Activated T-cell treated with anti-CD3 and anti-CD28 coated beads for 1 hour (primary cell): ENCODE measurements around the gene MRGPRD.

ENCODE experiments used
- DNase-seq: peaks from one replicate; pipeline ENCODE4 v3.0.0-alpha.2; 2020; ENCODE audit warnings: low read depth

MRGPRD gene

DNA sequence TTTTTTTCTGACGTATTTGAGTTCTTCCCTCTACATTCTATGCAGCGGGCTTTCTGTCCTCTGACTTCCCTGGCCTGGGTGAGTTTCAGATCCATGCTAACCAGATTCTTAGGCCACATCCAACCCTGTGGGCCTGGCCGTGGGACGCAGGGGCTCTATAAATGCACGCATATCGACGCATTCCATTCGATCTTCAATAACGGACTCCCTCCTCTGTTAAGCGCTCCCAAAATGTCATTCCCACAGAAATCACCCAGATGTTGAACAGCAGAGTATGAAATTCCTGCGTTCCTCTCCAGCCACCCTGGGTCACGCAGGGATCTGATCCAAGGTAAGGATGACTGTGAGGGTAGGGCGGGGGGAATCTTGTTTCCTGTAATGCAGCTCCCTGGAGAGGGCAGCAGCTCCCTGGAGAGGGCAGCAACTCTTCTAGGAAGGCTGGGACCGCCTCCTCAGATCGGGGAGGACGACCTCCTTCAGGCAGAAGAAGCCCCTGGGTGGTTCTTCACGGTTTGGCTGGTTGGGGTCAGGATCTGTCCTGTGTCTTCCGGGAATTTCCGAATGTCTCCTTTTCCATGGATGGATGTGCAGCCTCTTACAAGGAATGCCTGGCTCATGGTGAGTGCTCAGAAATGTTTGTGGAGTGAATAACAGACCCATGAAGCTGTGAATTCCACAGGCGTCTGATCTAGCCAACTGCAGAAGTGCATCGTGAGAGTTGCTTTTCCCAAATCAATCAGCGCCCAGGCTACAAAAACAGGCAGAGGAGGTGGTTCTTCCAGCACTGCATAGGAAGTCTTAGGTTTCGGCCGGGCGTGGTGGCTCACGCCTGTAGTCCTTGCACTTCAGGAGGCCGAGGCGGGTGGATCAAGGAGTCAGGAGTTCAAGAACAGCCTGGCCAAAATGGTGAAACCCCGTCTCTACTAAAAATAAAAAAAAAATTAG lies 12.2 kb downstream of the MRGPRD start:
- DNase-seq = no peak

DNA sequence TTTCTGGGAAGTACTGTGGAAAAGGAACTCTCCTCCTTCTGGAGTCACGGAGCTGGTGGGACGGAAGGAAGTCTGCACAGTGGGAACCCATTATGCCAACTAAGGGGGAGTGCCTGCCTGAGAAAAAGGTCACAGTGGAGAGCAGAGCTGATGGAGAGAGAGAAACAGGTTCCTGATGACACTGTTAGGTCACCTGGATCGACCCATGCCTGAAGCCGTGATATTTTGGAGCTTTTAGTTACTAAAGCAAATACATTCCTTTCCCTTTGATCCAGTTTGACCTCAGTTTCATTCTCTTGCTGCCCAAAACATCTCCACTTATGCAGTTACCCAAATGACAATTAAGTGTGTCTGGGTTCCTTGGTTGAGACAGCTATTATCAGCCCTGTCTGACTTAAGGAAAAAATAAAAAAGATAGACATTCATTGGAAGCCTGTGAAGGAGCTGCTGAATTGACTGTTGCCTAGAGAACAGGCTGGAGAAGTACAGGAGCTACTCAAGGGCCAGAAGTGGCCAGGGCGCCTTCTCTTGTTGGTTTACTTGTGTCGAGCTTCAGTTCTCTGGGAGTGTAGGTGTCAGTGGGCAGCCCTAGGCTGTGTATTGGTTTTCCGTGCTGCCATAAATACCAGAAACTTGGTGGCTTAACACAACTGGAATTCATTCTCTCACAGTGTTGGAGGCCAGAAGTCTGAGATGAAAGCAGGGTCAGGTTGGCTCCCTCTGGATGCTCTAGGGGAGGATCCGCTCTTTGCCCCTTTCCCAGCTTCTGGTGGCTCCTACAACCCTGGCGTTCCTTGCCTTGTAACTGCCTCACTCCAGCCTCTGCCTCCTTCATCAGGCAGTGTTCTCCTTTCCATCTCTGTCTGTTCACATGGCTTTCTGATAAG lies 13.6 kb downstream of the MRGPRD start:
- DNase-seq = no peak

DNA sequence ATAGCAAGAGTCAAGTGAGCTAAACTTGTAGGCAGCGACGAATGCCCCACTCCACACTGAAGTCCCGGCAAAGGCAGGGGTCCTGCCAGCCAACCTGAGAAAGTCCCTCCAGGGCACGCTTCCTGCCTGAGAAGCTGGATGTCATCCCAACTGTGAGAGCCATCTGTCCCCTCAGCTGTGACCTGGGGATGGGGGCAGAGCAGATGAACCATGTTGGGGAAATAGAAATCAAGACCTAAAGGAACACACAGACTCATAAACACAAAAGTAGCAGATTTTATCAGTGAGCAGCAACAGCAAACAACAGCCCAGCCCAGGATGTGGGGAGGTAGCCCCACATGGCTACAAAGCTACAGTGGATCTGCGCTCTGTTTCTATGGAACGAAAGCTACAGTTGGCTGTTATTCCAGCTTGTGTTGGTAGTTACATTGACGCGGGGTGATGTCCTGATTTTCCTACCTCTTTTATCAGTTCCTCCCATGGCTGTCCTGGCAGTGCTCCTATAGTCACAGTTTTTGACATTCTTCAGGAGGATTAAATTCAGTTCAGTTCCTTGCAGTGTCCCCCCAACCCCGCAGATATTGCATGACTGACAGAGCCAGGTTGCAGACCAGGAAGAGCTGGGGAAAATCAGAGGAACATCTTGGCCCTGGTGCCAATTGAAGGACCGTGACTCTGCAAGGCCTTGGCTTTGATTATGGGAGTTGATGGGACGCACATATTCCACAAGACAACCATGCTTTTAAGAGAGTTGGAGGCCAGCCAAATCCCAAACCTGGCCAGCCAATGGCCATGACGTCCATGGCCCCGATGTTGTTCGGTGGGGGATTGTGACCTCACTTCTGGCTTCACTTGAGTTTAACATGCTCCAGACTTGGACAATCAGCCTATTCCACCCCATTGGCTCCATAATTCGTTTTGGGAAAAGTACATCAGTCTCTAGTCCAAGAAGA lies 14.6 kb downstream of the MRGPRD start:
- DNase-seq = no peak

DNA sequence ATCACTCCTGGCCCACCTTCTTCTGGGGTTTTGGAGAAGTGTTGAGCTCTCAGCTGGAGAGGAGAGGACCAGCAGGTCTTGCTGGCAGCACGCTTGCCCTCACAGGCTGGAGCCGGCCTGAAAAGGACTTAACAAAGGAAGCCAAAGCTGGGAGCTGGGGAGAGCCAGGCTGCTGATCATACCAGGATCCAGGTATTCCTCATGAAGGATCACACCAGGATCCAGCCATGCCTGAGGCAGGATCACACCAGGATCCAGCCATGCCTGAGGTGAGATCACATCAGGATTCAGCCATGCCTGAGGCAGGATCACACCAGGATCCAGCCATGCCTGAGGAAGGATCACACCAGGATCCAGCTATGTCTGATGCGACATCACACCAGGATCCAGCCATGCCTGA lies 17.0 kb downstream of the MRGPRD start:
- no peak for DNase-seq

DNA sequence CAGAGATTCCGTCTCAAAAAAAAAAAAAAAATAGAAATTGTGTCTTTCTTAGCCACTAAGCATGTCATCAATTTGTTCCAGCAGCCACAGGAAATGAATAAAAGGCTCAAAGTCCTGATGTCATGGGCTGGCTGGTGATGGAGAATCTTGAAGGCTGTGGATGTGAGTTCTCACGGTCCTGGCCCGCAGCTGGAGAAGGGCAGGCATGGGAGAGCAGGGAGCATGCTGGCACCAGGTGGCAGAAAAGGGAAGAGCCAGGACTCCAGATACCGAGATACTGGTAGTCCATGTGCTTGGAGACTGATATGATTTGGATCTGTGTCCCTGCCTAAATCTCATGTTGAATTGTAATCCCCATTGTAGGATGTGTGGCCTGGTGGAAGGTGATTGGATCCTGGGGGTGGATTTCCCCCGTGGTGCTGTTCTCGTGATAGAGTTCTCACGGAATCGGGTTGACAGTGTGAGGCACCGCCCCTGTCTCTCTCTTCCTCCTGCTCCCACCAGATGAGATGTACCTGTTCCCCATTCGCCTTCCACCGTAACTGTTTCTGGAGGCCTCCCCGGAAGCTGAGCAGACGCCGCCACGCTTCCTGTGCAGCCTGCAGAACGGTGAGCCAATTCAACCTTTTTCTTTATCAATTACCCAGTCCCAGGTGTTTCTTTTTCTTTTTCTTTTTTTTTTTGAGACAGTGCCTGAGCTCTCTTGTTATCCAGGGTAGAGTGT lies 18.1 kb downstream of the MRGPRD start:
- no peak for DNase-seq

DNA sequence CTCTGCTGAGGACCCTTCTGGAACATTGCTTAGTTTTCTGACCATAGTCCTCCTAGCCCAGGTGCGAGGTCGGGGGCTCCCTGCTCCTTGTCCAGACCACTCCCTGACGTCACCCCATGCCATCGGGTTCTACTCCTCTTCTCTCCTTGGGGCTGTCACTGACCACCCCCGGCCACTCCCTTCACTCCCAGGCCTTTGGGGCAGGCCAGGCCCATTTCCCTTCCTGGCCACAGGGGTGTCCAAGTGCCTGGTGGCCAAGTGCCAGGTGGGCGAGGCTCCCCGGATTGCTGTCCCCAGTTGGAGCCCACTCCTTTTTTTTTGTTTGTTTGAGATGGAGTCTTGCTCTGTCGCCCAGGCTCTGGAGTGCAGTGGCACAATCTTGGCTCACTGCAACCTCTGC lies 19.5 kb downstream of the MRGPRD start:
- no peak for DNase-seq

DNA sequence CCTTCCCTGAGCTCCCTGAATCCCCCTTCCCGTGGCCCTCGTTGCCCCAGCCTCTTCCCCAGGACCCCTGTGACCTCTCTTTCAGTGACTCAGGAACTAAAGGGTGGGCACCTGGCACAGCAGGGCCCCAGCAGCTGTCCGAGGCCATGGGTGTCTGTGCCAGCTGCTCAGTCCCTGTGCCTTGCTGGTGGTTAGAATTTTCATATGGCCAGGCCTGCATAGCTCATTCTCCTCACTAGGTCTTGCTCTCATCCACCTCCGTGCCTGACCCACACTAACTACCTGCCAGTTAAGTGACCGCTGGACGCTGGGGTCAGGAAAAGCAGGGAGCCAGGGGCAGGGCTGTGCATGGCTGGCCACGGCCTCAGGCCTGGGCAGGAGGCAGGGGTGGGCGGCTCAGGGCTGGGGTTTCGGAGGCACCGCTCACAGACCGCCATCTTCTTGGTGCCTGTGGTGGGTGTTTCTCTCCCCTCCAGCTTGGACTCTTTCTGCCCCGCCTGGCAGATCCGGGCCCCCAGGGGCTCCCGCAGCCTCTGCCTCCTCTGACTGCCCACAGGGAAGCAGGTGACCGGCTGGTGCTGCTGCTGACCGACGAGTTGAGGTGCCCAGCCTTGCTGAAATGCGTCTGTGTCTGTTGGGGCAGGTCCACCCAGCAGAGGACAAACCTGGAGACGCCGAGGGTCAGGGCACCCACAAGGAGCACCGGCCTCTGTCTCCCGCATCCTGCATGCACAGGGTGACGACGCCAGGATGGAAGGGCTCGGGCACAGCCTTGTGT lies 20.3 kb downstream of the MRGPRD start:
- no peak for DNase-seq

DNA sequence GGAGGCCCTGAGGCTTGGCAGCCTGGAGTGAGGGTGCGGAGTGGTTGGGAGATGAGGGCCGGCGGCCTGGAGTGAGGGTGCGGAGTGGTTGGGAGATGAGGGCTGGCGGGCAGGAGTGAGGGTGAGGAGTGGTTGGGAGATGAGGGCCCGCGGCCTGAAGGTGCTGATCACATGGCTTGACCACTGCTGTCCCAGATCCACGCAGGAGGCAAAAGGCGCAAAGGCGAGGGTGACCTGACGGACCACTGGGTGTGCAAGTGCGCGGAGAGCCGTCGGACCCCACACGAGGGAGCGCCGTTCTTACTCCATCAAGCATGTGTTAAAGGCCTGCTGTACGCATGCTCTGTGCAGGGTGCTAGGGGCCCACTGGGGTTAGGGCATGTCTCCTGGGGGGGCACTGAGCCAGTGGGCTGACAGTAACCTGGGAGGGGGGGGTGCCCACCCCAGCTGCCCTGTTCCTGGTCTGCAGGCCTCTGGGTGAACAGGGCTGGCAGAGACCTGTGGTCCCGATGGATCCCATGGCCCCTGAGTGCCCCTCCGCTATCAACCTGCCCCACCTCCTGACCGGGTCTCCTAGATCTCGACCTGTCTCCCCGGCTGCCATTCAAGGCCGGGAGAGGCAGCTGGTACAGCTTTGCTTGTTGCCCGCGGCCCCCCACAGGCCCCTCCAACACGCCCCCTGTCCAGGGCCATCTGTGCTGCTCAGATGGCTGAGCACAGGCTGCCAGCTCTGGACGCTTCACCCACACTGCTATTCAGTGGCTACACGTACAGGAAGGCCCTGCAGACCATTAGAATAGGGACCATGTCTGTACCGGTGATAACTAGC lies 21.1 kb downstream of the MRGPRD start:
- no peak for DNase-seq

DNA sequence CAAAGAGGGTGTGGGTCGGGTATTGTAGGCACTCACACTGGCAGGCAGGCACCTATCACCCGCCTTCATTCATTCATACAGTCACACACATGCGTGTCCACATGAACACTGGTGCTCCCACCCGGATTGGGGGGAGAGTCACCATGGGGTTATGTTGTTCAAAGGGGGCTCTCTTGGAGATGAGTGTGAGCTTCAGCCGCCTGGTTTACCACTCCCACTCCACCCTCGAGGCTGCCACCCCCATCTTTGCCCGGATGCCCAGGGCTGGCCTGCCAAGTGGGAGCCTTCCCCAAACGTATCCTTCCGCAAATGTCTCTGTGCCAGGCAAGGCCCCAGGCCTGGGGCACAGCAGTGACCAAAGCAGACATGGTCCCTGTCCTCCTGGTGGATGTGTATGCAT lies 22.6 kb downstream of the MRGPRD start:
- no peak for DNase-seq

DNA sequence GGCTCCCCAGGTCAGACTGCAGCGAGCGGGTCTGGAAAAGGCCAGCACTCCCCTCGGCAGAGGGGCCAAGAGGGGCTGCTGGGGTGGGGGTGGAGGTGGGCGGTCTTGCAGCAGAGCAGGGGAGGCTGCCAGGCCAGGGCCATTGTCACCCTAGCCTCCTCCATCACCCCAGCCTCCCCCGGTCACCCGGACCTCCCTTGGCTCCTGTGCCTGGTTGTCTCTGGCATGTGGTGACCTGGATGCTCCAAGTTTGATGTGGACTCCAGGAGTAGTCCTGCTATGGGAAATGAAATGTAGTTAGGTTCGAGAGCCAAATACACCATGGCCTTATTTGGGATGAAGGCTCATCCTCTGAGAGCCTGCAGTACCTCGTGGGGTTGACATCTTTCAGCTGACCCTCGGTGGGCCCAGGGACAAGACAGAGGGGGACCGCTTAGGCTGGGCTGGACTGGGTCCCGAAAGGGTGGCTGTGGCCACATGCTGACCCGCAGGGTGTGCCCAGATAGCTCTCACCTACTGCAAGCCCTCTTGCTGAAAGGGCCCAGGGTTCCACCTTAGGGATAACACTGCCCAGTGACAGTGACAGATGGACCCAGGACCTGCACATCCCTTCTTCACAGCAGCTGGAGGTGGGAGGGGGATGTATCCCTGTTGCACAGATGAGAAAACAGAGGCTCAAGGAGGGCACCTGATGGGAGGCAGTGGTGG lies 24.1 kb downstream of the MRGPRD start:
- DNase-seq = no peak

DNA sequence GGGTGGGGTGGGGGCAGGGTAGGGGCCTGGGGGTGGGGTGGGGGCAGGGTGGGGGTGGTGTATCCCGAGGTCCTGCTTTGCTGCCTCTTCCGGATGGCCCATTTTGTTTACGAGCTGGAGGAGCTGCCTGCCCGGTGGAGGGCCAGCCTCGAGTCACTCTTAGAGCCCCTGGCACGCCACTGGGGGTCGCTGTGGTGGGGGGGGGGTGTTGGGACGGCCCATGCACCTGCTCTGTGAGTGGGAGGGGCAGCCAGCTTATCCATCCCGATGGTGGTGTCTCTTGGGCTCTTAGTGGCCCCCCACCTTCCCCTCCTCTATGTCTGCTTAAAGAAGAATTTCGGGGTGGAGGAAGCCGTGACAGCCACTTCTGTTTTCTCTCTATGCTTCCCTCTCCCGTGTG lies 24.6 kb downstream of the MRGPRD start:
- DNase-seq = no peak

DNA sequence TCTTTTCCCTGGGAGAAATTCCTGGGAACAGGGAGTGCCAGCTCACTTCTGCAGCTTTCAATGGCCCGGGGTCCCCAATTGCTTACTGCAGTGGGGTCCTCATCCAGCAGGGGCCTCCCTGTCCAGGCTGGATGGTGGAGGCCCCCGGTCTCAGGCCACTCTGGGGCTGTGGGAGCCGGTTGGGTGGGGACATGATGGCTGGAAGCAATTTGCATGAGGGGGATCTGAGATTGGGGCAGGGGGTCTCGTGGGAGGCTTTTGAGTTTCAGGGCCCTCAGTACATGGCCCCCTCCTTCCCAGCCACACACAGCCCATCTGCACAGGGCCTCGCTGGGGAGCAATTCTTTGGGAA lies 25.2 kb downstream of the MRGPRD start:
- no peak for DNase-seq

DNA sequence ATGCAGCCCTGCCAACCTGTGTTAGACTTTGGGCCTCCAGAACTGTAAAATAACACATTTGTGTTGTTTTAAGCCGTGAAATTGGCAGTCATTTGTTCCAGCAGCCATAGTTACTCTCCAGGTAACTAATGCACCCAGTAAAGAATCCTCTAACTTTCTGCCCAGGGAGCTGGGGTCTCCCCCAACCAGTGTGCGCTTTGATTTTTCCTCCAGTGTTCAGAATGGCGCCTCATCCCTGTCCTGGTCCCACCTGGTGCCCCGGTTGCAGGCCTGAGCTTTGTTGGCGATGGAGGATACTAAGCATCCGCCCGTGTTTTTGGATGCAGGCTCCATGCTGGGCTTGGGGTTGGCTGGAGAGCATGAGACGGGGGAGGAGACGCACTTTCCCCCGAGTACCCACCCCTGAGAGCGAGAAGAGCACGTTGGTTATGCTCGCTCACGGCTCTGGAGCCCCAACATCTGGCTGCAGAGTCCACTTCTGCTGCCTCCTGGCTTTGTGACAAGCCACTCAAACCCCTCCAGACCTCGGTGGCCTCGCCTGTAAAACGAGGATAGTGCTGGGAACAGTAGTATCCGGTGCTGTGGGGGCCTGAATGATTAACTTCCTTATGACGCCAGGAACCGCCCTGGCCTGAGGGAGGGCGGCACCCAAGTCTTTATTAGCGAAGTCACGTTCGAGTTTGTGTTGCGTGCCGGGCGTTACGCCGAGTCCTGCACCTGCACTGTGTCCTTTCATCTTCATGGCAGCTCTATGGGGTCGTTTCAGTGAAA lies 25.8 kb downstream of the MRGPRD start:
- no peak for DNase-seq

DNA sequence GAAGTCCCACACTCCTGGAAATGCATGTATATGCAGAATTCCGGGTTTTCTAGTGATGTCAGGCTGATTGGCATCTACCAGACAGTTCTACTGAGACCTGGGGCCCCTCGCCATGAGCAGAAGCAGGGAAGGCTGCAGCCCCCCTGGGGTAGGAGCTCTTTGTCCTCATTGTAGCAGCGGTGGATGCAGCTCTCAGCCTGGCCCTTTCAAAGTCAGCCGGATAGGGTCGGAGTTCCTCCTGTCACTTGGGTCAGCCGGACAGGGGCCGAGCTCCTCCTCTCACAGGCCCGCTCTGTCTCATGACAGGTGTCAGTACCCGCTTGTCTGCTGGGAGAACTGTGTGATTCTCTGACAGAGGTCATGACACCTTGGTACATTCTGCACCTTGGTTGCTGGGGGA lies 30.0 kb downstream of the MRGPRD start:
- DNase-seq = no peak

DNA sequence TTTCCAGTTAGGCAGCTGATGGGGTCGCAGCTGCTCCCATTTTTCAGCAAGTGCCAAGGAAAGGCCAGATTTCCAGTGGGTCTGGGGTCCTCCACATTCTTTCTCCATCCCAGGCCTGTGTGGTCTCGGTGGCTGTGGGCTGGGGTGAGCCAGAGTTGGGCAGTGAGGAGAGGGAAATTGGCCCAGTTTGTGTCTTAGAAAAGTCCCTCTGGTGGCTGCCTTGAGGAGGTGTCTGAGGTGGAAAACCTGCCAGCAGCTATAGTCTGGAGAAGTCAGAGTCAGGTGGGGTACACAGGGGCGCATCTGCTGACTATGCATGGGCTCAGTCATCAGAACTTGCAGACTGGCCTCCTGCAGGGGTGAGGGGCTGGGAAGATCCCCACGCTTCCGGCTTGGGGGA lies 30.5 kb downstream of the MRGPRD start:
- DNase-seq = no peak

DNA sequence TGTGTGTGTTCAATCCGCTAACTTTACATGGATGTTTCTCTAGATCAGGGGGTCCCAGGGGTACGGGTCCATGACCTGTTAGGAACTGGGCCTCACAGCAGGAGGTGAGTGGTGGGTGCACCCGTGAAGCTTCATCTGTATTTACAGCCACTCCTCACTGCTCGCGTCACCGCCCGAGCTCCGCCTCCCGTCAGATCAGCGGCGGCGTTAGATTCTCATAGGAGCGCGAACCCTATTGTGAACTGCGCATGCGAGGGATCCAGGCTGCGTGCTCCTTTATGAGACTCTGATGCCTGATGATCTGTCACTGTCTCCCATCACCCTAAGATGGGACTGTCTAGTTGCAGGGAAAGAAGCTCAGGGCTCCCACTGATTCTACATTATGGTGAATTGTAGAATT lies 31.9 kb downstream of the MRGPRD start:
- no peak for DNase-seq

DNA sequence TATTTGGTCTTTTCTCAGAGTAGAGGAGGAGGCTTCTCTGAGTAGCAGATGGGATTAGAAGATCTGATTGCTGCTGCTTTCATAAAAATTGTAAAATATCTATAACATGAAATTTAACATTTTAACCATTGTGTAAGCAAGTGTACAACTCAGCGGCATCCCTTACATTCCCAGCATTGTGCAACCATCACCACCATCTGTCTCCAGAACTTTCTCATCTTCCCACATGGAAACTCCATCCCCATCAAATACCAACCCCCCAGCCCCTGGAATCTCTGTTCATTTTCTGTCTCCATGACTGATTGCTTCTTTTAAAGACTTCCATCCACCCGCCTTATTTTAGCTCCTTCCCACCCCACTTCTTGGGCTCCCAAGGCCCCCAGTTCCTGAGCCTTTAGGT lies 32.3 kb downstream of the MRGPRD start:
- DNase-seq = no peak

DNA sequence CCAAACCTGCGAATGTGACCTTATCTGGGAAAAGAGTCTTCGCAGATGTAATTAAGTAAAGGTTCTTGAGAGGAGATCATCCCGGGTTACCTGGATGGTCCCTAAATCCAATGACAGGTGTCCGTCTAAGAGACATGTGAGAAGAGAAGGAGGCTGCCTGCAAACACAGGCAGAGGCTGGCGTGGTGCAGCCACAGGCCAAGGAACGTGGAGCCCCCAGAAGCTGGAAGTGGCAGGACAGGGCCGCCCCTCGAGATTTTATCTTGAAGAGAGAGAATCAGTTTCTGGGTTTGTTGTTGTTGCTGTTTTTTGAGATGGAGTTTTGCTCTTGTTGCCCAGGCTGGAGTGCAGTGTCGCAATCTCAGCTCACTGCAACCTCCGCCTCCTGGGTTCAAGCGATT lies 33.6 kb downstream of the MRGPRD start:
- DNase-seq = no peak
